A549 (cell line): ENCODE data around the gene FBXL7.

Experiments used
- MAX ChIP-seq: IDR thresholded peaks from 2 replicates; pipeline ENCODE4 v1.6.1; 2012
- POLR2A ChIP-seq: IDR thresholded peaks from 2 replicates; pipeline ENCODE4 v1.6.1; 2012; ENCODE audit warnings: mild to moderate bottlenecking, low read length
- SREBF2 ChIP-seq: fragments of 450-650 bp; IDR thresholded peaks from 2 replicates; pipeline ENCODE4 v1.6.1; 2014; ENCODE audit warnings: mild to moderate bottlenecking, moderate library complexity
- ZFP36 ChIP-seq: fragments of 450-650 bp; IDR thresholded peaks from 2 replicates; pipeline ENCODE4 v1.6.1; 2014; ENCODE audit warnings: borderline replicate concordance; ENCODE audit not compliant: partially characterized antibody

GRCh38 chr5:15704397-15704947 is 204.5 kb downstream of the FBXL7 start:
- TF ChIP-seq POLR2A, result no peak
- no peak for TF ChIP-seq SREBF2
- TF ChIP-seq ZFP36, result no peak
- TF ChIP-seq MAX, result no peak
